PFSK-1 (cell line): ENCODE results near the gene PDE8A.

ENCODE experiments used
- FOXP2 ChIP-seq: optimal IDR thresholded peaks from 2 replicates; pipeline ENCODE3; 2011; ENCODE audit warnings: borderline replicate concordance, control low read depth, inconsistent platforms; ENCODE audit not compliant: insufficient read depth; ENCODE audit errors: extremely low read length, extremely low read depth
- POLR2AphosphoS5 ChIP-seq: IDR thresholded peaks from 2 replicates; pipeline ENCODE4 v1.6.1; 2012; ENCODE audit warnings: low read depth, mild to moderate bottlenecking, control low read depth, low read length, moderate library complexity
- SIN3A ChIP-seq: IDR thresholded peaks from 2 replicates; pipeline ENCODE4 v1.6.1; 2012; ENCODE audit warnings: mild to moderate bottlenecking, low read length, moderate library complexity, borderline replicate concordance; ENCODE audit not compliant: insufficient read depth
- TAF1 ChIP-seq: IDR thresholded peaks from 2 replicates; pipeline ENCODE4 v1.6.1; 2012; ENCODE audit warnings: low read length, control low read depth, borderline replicate concordance; ENCODE audit not compliant: insufficient read depth
- TF ChIP-seq, protein P1 (sequence below), 2 experiments: IDR thresholded peaks; 2 replicates each; pipeline versions ENCODE4 v1.6.1 to v1.8.0; 2011 to 2012; ENCODE audit warnings: low read depth in 2 of 2, low read length in 2 of 2, control low read depth in 1 of 2, inconsistent platforms in 1 of 2, mild to moderate bottlenecking in 1 of 2, moderate library complexity in 1 of 2; ENCODE audit not compliant: insufficient read depth in 1 of 2

Gene PDE8A

DNA sequence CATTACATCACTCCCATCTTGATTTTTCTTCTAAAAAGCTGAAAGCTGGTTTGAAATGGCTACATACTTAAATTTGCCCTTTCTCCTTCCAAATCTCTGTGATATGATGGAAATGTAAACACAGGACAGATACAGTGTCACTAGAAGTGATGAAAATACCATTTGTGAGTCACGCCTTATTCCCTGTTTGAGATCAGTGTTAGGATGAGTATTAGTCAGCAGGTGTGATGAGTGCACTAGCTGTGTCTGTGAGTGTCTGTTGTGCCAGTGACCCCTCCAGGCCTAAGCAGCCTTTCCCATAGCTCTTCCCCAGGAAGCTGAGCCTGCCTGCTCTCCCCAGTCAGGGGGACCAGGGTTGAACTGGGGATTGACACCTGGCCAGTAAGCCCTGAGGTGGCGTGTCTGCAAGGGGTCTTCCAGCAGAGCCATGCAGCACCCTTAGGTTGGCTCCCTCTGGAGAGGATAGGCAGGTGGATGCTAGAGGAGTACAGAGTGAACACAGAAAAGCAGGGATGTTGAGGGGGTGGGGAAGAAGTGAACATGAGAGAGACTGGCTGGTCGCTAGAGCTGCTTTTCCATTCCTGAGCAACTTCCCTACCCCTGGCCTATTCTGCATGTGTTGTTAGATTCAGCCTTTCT lies 92.0 kb downstream of the PDE8A start:
- no peak for TF ChIP-seq FOXP2
- TF ChIP-seq, protein P1, sequence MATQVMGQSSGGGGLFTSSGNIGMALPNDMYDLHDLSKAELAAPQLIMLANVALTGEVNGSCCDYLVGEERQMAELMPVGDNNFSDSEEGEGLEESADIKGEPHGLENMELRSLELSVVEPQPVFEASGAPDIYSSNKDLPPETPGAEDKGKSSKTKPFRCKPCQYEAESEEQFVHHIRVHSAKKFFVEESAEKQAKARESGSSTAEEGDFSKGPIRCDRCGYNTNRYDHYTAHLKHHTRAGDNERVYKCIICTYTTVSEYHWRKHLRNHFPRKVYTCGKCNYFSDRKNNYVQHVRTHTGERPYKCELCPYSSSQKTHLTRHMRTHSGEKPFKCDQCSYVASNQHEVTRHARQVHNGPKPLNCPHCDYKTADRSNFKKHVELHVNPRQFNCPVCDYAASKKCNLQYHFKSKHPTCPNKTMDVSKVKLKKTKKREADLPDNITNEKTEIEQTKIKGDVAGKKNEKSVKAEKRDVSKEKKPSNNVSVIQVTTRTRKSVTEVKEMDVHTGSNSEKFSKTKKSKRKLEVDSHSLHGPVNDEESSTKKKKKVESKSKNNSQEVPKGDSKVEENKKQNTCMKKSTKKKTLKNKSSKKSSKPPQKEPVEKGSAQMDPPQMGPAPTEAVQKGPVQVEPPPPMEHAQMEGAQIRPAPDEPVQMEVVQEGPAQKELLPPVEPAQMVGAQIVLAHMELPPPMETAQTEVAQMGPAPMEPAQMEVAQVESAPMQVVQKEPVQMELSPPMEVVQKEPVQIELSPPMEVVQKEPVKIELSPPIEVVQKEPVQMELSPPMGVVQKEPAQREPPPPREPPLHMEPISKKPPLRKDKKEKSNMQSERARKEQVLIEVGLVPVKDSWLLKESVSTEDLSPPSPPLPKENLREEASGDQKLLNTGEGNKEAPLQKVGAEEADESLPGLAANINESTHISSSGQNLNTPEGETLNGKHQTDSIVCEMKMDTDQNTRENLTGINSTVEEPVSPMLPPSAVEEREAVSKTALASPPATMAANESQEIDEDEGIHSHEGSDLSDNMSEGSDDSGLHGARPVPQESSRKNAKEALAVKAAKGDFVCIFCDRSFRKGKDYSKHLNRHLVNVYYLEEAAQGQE (IDR thresholded peaks at IDR 0.05; ENCODE audit: insufficient read depth in 1 of 2, low read depth in 2 of 2, low read length in 2 of 2): no peak
- no peak for TF ChIP-seq TAF1
- no peak for TF ChIP-seq SIN3A
- no peak for TF ChIP-seq POLR2AphosphoS5

DNA sequence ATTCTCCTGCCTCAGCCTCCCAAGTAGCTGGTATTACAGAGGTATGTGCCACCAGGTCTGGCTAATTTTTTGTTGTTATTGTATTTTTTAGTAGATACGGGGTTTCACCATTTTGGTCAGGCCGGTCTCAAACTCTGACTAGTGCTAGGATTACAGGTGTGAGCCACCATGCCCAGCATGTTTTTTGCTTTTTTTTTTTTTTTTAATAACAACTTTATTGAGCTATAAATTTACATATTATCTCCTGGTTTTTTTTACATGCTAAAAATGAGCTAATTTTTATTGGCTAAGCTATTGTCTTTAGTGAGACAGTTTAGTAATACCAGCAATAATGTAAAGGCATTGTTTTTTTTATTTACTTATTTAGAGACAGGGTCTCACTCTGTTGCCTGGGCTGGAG lies 105.2 kb downstream of the PDE8A start:
- TF ChIP-seq TAF1 (no peak), SIN3A (no peak), POLR2AphosphoS5 (no peak), FOXP2 (no peak)
- TF ChIP-seq, protein P1 (IDR thresholded peaks at IDR 0.05; ENCODE audit: insufficient read depth in 1 of 2, low read depth in 2 of 2, low read length in 2 of 2): no peak

DNA sequence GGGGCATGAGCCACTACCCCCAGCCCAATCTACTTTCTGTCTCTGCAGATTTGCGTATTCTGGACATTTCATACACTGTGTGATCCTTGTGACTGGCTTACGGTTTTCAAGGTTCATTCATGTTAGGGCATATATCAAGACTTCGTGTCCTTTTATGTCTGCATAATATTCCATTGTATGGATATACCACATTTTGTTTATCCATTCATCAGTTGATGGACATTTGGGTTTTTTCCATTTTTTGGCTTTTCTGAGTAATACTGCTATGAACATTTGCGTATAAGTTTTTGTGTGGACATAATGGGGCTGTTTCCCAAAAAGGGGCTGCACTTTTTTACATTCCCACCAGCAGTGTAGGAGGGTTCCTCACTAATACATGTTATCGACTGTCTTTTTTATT lies 106.6 kb downstream of the PDE8A start:
- no peak for TF ChIP-seq POLR2AphosphoS5
- TF ChIP-seq FOXP2: no peak
- TF ChIP-seq TAF1: no peak
- TF ChIP-seq, protein P1 (IDR thresholded peaks at IDR 0.05; ENCODE audit: insufficient read depth in 1 of 2, low read depth in 2 of 2, low read length in 2 of 2): no peak
- no peak for TF ChIP-seq SIN3A

DNA sequence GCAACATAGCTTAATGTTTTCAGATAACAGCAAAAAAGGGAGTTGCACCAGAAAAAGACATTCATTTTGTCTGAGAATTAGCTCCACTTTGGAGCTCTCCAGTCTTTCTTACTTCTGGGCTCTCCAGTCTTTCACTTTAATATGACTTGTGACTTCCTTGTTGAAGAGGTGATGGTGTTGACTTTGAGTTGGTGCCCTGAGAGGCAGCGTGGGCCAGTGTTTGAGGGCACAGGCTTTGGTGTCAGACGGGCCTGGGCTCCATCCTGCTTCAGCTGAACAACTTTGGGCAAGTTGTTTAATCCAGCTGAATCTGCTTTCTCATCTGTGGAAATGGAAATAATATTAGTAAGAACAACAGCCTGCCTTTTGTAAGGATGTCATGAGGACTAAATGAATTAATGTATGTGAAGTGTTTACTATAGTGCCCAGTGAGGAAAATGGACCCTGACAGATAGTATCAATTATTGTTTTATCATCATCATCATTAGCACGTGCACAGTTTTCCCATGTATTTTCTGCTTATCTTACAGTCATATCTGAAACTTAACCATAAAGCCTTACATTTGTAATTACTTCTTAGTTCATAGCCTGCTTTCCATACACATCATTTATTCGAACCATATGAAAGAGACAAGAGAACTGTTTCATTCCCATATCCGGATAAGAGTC lies 108.4 kb downstream of the PDE8A start:
- TF ChIP-seq, protein P1 (IDR thresholded peaks at IDR 0.05; ENCODE audit: insufficient read depth in 1 of 2, low read depth in 2 of 2, low read length in 2 of 2): no peak
- TF ChIP-seq TAF1: no peak
- TF ChIP-seq FOXP2: no peak
- no peak for TF ChIP-seq SIN3A
- no peak for TF ChIP-seq POLR2AphosphoS5

DNA sequence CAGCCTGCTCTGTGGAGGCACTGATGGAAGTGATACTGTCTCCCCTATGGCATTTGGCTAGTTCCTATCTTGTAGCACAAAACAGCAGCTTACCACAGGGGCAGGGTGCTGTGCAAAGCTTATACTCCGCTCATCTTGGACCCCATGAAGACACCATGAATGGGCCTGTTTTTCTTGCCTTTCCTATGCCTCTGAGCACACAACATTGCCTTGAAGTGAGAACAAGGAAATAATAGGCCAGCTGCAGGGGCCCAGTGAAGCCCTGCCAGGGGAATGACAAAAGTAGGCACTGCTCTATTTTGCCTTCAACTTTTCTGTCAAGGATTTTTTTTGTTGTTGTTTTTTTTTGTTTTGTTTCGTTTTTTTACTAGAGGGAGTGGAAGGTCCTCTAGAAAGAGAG lies 110.3 kb downstream of the PDE8A start:
- TF ChIP-seq POLR2AphosphoS5 (no peak), SIN3A (no peak), FOXP2 (no peak)
- TF ChIP-seq, protein P1 (IDR thresholded peaks at IDR 0.05; ENCODE audit: insufficient read depth in 1 of 2, low read depth in 2 of 2, low read length in 2 of 2): no peak
